KOPT-K1 (cell line): ENCODE data around the gene RUBCNL.
A peak's percentile ranks its signal among the peaks of the same experiment; 100 is the strongest.
"Not testable (repeated sequence)": the region's sequence is repeated elsewhere in the genome, so short reads cannot be mapped to it uniquely, and the experiment has no call there.

Experiments
- H3K27ac ChIP-seq: fragments of 200-600 bp; sonication (generic); 2 replicates; pipeline ENCODE4 v1.5.1; 2016; ENCODE audit warnings: antibody characterized with exemption, mild to moderate bottlenecking, low read depth, low read length; ENCODE audit not compliant: poor library complexity, severe bottlenecking
- H3K36me3 ChIP-seq: fragments of 200-600 bp; sonication (generic); 2 replicates; pipeline ENCODE4 v1.5.1; 2017; ENCODE audit warnings: antibody characterized with exemption, mild to moderate bottlenecking, low read length, moderate library complexity; ENCODE audit not compliant: insufficient read depth
- H3K9me3 ChIP-seq: fragments of 200-600 bp; sonication (generic); 2 replicates; pipeline ENCODE4 v1.5.1; 2017; ENCODE audit warnings: antibody characterized with exemption, low read length, mild to moderate bottlenecking; ENCODE audit not compliant: insufficient read depth, poor library complexity, severe bottlenecking

The RUBCNL gene

DNA sequence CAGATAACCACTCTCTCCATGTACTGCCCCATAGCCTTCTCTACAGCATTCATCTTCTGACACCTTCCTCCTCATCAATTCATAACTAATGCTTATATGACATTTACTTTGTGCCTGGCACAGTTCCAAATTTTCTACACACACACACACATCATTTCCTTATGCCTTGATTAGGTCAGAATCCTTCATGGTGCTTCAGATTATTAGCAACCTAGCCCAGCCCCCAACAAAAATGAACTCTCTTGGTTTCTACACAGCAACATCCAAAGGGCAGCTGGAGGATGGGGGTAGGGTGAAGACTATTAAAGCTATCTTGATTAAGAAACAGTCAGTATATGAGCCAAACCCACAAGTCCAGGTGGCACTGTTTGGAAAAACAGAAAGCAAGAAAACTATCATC is 3.7 kb downstream of the RUBCNL start:
- Histone ChIP-seq H3K36me3 (no peaks in the 10 kb centered on the region), H3K27ac (peak overlapping the region; percentile 44), H3K9me3 (no peaks in the 10 kb centered on the region)

DNA sequence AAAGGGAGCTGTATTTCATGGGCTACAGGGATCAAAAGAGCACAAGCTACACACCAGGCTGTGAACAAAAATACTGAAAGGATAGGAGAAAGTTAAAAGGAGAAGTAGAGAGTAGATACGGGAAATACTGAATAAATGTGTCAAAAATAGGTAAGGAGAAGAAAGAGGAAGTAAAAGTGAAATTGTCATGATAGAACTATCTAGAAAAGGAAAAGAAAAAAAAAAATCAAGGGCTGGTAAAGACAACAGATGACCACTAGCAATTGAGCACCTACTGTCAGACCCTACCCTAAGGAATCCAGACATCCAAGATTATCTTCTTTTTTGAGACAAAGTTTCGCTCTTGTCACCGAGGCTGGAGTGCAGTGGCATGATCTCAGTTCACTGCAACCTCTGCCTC is 4.8 kb downstream of the RUBCNL start:
- H3K27ac ChIP-seq: peak overlapping the region; percentile 6
- no peaks in the 10 kb centered on the region for H3K36me3 ChIP-seq
- H3K9me3 ChIP-seq: no peaks in the 10 kb centered on the region

DNA sequence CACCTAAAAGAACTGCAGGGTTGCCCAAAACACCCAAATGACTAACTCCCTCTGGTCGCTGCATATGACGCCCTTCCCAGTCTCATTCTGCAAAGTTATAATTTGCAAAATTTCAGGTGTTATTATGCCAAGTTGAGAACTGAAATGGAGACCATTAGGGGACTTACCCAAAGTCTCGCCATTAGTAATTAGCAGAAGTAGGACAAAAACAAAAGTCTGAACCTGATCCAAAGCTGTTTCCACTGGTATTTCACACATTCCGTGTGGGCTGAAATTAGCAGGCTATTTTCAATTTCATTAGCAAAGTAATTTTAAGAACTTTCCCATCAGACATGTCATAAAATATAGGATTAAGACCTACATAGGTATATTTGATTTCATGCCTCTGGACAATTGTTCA is 6.8 kb downstream of the RUBCNL start:
- H3K9me3 ChIP-seq: no peaks in the 10 kb centered on the region
- no peak overlapping the region for H3K27ac ChIP-seq
- H3K36me3 ChIP-seq: no peaks in the 10 kb centered on the region

DNA sequence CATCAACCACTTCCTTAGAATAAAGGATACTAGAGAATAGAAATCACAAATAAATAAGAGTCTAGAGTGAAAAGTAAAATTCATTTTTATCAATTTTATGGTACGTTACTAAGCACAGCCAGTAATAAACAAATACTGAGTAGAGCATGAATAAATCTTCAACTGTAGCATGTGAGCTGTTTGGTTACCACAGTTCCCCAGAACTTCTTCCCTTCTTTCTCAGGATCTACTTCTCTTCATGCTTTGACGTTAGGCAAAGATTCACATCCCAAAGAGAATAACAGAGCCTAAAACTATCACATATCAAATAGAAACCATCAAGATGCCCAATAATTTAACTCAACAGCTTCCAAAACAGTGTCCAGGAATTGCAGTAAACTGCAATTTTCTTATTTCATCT is 7.4 kb downstream of the RUBCNL start:
- no peak overlapping the region for H3K27ac ChIP-seq
- H3K36me3 ChIP-seq: no peaks in the 10 kb centered on the region
- H3K9me3 ChIP-seq: no peaks in the 10 kb centered on the region

DNA sequence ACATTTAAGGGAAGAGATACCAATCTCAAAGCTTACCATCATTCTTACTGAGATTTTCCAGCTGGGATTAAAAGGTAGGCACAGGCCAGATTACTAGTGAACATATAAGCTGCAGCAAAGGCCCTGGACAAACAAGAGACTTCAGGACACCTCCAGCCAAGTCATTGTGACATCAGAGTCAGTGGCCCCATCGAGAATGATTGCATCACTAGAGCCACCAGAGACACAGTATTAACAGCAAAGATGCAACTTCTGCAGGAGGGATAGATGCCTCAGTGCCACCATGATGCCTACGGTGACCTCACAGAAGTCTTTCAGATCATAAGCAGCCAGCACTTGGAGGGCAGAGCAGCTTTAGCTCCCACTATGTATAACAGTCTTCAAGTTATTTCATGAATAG is 8.6 kb downstream of the RUBCNL start:
- Histone ChIP-seq H3K27ac (no peak overlapping the region), H3K9me3 (no peaks in the 10 kb centered on the region), H3K36me3 (no peaks in the 10 kb centered on the region)

DNA sequence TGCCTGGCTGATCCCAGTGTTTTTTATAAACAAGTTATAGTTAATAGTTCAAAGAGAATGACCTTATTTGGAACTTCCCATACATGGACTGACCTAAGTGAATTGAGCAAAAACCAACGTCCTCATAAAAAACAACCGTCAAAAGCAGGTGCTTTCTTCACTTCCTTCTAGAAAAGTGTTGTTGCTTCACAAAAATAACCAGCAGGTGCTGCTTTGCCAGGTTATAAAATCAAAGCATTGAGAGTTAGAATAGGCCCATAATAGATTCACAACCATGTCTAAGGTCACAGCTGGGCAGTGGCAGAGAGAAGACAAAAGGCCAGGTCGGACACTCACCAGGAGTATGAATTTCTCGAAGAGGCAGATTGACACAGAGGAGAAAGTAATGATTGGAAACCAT is 9.5 kb downstream of the RUBCNL start:
- H3K36me3 ChIP-seq: no peaks in the 10 kb centered on the region
- H3K27ac ChIP-seq: no peak overlapping the region

DNA sequence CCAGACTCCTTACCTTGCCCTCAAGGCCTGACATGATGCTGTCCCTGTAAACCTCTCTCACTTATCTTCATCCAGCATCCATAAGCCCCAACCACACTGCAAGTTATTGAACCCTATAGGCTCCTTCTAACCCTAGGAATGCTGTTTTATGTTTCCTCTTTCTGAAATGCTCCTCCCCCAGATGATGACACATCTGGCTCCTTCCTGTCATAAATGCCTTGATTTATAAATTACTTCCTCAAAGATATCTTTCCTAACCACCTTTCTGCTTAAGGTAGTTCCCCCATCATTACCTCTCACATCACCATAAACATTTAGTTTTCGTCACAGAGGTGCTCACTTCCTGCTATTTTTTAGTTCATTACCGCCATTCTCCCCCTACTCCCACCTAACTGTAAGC is 12.3 kb downstream of the RUBCNL start:
- Histone ChIP-seq H3K36me3 (peaks cover 11% of the 10 kb centered on the region), H3K27ac (no peak overlapping the region), H3K9me3 (no peaks in the 10 kb centered on the region)

More for the DNA sequence above, 9.5 kb downstream of the RUBCNL start:
- no peaks in the 10 kb centered on the region for H3K9me3 ChIP-seq

DNA sequence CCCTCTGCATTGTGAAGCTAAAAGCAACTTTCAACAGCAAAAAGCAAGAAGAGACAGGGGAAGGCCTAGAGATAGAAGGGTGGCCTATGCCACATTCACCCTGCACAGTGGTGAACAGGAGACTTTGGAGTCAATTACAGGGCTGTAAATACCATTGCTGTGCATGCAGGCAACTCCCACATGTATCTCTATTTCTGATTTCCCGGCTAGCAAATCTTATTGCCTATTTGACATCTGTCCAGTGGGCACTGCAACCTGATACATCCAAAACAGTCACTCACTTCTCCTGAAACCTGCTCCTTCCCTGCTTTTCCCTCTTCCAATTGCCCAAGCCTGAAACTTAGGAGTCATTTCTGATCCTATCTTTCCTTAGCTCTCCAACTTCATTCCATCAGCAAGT is 13.4 kb downstream of the RUBCNL start:
- Histone ChIP-seq H3K27ac (no peak overlapping the region), H3K9me3 (no peaks in the 10 kb centered on the region), H3K36me3 (peaks cover 21% of the 10 kb centered on the region)

DNA sequence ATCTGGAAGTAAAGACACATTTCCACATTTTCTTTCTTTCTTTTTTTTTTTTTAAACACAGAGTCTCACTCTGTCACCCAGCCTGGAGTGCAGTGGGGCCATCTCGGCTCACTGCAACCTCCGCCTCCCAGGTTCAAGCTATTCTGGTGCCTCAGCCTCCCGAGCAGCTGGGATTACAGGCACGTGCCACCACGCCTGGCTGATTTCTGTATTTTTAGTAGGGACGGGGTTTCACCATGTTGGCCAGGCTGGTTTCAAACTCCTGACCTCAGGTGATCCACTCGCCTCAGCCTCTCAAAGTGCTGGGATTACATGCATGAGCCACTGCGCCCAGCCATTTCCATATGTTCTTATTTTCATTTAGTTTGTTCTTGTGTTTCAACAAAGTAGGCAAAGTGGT is 14.1 kb downstream of the RUBCNL start:
- peaks cover 27% of the 10 kb centered on the region for H3K36me3 ChIP-seq
- not testable (repeated sequence) for H3K9me3 ChIP-seq, H3K27ac ChIP-seq

DNA sequence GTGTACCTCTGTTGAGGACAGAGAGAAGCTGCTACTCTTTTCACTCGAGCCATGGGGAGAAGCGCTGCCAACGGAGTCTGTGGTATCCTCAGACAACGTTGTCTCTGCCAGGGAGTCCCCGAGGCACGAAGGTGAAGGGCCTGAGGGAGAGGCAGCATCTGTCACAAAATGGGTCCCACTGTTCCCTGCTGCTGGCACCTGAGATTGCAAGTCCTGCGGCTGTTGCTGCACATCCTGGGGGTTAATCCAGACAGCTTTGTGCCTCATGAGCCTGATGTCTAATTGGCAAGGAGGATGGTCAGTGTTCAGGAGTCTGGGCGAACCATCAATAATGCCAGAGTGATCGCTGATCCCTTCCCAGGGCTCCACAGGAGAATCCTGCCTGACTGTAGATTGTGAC is 15.0 kb downstream of the RUBCNL start:
- no peak overlapping the region for H3K27ac ChIP-seq
- H3K36me3 ChIP-seq: peaks cover 36% of the 10 kb centered on the region
- no peaks in the 10 kb centered on the region for H3K9me3 ChIP-seq

DNA sequence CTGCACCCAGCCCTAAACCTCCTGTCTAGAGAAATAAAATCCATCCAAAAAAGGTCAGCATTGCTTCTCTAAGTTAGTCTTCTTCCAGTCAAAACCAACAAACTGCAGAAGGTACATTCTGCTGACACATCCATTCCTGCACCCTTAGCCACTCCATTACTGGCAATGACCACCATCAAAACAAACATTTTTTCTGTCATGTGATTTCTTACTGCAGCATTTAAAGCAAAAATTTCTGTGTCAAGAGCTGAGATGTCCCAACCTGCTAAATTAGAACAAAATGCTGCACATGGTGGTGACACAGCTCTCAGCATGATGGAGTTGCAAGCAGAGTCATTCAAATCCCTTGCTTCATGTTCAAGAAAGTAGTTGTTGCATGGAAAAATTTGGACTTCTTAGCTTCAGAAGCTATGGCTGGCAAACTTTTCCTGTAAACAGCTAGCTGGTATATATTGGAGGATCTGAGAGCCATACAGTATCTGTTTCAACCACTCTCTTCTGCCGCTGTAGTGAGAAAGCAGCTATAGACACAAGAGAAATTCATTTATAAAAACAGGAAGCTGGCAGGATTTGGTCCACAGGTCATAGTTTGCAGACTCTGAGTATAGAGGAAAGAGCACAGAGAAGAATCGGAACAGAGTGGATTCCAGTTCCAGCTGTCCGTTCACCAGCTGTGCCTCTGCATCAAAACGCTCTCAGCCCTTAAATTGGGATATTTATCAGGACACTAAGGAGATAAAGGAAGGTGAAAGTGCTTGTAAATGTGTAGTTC is 17.4 kb downstream of the RUBCNL start:
- Histone ChIP-seq H3K9me3 (no peaks in the 10 kb centered on the region), H3K27ac (no peak overlapping the region), H3K36me3 (peaks cover 59% of the 10 kb centered on the region)

DNA sequence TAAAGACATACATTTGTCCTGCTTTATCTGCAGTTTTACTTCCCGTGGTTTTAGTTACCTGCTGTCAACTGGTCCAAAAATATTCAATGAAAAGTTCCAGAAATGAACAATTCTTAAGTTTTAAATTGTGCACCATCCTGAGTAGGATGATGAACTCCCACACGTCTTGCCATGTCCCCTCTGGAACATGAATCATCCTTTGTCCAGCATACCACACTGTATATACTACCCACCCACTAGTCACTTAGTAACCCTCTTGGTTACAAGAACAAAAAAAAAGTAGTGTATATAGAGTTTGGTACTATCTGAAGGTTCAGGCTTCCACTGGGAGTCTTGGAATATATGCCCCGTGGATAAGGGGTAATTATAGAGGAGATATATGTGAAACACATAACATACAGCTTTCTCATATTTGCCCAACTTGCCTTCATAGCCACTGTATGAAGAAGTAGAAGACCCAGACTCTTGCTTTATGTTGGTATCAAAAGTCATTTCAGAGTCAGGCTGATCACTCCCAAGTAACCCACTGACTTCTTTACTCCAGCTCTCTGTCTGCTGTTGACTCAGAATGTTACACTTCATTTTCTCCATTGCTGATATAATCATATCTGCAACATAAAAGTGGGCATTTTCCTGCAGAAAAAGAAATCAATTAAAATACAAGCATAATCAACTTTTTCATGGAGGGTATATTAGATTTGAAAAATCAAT is 19.3 kb downstream of the RUBCNL start:
- Histone ChIP-seq H3K9me3 (no peaks in the 10 kb centered on the region), H3K27ac (no peak overlapping the region), H3K36me3 (peaks cover 74% of the 10 kb centered on the region)

DNA sequence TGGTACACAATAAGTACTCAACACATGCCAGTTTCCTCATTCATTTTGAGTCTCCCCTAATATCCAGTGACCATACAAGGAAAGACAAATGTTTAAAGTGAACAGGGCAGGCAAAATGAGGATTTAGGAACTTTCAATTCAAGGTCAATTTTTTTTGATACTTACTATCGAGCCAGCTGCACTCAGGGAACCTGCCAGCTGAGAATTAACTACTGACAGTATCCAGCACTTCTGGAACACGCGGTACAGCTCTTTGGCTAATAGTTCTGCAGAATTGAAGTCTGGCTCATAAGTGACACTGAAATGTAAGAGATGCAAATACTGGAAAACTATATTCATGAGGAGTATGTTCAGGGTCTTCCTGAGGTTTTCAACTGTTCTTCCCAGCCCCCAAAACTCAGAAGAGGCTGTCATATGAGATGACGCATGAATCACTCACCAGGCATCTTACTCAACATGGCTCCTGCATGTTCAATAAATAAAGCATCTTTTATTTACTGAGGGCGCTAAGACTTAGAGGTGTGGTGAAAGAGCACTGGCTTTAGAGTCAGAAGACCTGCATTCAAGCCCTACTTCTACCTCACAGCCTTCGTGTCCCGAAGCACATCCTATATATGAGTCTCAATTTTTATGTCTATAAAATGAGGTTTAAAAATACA is 25.6 kb downstream of the RUBCNL start:
- Histone ChIP-seq H3K27ac (no peak overlapping the region), H3K9me3 (no peaks in the 10 kb centered on the region), H3K36me3 (peaks cover 81% of the 10 kb centered on the region)

DNA sequence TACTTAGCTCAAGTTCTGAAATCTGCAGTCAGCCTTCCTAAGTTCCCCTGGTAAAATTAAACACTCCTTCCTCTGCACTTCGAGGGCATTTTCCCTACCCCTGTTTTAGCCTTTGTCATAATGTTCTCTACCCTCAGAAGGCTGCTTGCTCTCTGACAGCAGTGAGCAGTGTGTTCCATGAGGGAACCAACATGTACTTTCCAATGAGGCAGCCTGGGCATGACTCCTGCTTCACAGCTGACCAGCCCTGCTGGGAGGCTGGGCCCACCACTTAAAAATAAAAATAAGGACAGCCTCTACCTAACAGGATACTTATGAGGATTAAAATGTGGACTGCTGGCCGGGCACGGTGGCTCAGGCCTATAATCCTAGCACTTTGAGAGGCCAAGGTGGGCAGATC is 26.4 kb downstream of the RUBCNL start:
- H3K27ac ChIP-seq: no peak overlapping the region

DNA sequence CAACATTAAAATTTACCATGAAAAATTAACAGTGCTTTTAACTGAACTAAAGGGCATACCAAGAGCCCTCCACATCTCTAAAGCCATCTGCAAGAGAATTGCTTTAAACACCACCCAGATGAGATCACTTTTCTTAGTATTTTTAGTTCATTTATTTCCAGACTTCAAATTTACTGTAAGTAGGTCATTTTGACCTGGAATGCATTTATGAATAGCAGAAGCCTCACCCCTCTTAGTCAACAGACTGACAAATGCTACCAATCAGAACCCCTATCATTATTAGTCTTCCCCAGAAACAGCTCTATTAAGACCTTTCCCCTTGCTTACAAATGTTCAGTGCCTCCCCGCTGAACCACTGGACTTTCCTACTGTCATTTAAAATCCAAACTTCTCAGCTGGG is 27.3 kb downstream of the RUBCNL start:
- H3K9me3 ChIP-seq: no peaks in the 10 kb centered on the region
- no peak overlapping the region for H3K27ac ChIP-seq
- H3K36me3 ChIP-seq: peaks cover 80% of the 10 kb centered on the region

More for the DNA sequence above, 26.4 kb downstream of the RUBCNL start:
- H3K36me3 ChIP-seq: peaks cover 80% of the 10 kb centered on the region
- H3K9me3 ChIP-seq: no peaks in the 10 kb centered on the region
